ENCODE measurements around the gene CENPVL2. TPM values are rescaled to one million over a fixed set of nuclear protein-coding genes. Genes with fewer than 3 reads are reported as not detected.
"Not testable (repeated sequence)": the region's sequence is repeated elsewhere in the genome, so short reads cannot be mapped to it uniquely, and the experiment has no call there.

Gene CENPVL2
- total RNA-seq (not detected), total RNA-seq (0 reads per million in 2 donors)

DNA sequence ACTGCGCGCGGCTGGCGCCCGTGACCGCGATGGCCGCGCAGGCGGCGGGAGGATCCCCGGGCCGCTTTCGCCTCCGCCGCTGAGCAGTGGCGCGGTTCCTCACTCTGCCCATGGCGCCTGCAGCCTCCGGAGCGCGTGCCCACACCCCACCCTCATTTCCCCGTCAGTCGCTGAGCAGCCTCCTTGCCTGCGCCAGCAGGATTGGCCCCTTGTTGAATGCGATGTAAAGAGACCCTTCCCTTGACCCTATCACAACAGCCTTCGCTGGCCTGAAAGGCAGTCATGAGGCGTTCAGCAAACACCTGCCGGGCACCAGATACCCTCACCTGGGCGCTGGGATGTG, at the start of gene CENPVL2:
Gene CENPVL2 (minus strand): TSS at position 112 of the 343 bp plus-strand sequence. CDS start 0 bp downstream, at position 112.
- H3K27ac Mint-ChIP-seq; H3K4me3 Mint-ChIP-seq; DNase-seq; ATAC-seq; H3K9me3 ChIP-seq (ENCODE audit: control insufficient read depth, low read length, poor library complexity, severe bottlenecking); H3K27me3 Mint-ChIP-seq; H3K4me1 Mint-ChIP-seq; H3K36me3 Mint-ChIP-seq (ENCODE audit: low read depth): not testable (repeated sequence)

DNA sequence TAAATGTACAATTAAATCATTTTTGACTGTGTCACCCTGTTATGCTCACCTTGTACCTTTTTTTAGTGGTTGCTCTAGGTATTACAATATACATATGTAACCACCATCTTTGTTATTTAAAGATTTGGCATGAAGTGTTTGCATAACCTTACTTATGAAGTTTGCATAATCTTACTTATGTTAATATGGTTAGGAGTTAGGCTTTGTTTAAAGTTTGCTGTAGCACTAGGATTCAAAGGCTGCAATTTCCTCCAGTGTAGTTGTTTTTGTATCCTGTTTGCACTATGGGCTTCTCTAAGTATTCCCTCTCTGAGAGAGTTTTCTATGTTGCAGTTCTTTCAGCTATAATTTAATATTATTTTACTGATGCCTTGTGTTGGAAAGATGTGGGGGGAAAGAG, 45.6 kb upstream of the CENPVL2 start:
- ATAC-seq = no peak

DNA sequence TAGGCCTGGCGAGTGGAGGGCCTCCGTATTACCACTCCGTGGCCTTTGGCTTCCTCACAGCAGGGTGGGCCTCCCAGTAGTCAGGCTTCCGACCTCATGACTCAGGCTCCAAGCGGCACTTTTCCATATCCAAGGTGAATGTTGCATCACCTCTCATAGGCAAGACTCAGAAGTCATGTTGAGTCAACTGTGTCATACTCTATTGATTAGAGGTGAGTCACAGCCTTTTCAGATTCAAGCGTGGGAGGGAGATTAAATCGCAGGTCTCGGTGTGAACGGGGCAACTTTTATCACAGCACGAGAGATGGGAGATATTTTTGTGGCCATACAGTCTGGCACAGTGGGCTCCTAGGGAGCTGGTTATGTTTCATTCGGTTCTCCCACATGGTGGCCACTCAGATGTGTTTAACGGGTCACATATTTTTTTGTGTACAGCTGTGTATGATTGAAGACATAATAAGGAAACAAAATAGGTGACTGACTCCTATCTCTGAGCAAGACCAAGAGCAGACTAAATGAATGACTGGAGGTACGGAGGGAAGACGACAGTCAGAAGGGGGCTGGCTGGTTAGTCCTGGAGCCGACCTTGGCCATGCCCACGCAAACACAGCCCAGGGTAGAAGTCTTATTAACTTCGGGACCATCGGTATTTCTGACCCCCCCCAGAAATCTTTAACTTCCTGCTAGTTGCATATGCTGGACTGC, 30.5 kb upstream of the CENPVL2 start:
- H3K4me3 Mint-ChIP-seq; H3K36me3 Mint-ChIP-seq (ENCODE audit: low read depth); DNase-seq; H3K9me3 ChIP-seq (ENCODE audit: control insufficient read depth, low read length, poor library complexity, severe bottlenecking); H3K27me3 Mint-ChIP-seq; H3K4me1 Mint-ChIP-seq; H3K27ac Mint-ChIP-seq; ATAC-seq: not testable (repeated sequence)

More for the DNA sequence above, 45.6 kb upstream of the CENPVL2 start:
- no peaks in the 10 kb centered on the region for H3K4me1 Mint-ChIP-seq
- H3K36me3 Mint-ChIP-seq (ENCODE audit: low read depth) = no peaks in the 10 kb centered on the region
- H3K27ac Mint-ChIP-seq = no peak overlapping the region
- DNase-seq = no peak
- H3K27me3 Mint-ChIP-seq = peaks cover 11% of the 10 kb centered on the region
- no peak overlapping the region for H3K4me3 Mint-ChIP-seq
- no peaks in the 10 kb centered on the region for H3K9me3 ChIP-seq (ENCODE audit: control insufficient read depth, low read length, poor library complexity, severe bottlenecking)

DNA sequence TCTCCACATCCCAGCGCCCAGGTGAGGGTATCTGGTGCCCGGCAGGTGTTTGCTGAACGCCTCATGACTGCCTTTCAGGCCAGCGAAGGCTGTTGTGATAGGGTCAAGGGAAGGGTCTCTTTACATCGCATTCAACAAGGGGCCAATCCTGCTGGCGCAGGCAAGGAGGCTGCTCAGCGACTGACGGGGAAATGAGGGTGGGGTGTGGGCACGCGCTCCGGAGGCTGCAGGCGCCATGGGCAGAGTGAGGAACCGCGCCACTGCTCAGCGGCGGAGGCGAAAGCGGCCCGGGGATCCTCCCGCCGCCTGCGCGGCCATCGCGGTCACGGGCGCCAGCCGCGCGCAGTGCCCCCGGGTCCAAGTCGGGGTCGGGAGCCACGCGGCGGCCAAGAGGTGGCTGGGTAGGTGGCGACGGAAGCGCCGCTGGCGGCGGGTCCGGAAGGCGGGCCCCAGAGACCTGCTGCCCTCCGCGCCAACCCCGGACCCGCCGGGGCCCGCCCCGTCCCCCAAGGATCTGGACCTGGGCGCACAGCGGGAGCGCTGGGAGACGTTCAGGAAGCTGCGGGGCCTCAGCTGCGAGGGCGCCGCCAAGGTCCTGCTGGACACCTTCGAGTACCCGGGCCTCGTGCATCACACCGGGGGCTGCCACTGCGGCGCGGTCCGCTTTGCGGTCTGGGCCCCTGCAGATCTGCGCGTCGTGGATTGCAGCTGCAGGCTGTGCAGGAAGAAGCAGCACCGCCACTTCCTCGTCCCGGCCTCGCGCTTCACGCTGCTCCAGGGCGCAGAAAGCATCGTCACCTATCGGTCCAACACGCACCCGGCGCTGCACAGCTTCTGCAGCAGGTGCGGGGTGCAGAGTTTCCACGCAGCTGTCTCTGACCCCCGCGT, 27.9 kb upstream of the CENPVL2 start, which contains the start of gene CENPVL1:
Gene CENPVL1 (plus strand): TSS at position 236 of the 888 bp plus-strand sequence. CDS start 0 bp downstream, at position 236.
- not testable (repeated sequence) for H3K36me3 Mint-ChIP-seq (ENCODE audit: low read depth); H3K27ac Mint-ChIP-seq; ATAC-seq; H3K9me3 ChIP-seq (ENCODE audit: control insufficient read depth, low read length, poor library complexity, severe bottlenecking); DNase-seq; H3K4me3 Mint-ChIP-seq; H3K27me3 Mint-ChIP-seq; H3K4me1 Mint-ChIP-seq

DNA sequence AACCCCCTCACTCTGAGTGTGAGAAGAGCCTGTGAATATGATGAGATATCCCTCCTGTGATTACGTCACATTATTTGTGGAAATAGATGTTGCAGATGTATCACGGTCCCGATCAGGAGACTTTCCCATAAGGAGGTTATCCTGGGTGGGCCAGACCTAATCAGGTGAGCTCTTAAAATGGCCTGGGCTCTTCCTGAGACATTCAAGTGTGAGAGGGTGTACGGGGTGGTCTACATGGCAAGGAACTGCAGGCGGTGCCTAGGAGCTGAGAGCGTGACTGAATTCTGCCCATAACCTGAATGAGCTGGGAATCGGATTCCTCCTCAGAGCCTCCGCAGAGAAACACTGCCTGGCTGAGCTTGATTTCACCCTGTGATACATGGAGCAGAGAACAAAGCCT, 14.8 kb upstream of the CENPVL2 start:
- DNase-seq (no peak), ATAC-seq (no peak)
- H3K27me3 Mint-ChIP-seq = peaks cover 43% of the 10 kb centered on the region
- H3K36me3 Mint-ChIP-seq (ENCODE audit: low read depth) = no peaks in the 10 kb centered on the region
- H3K4me3 Mint-ChIP-seq = no peak overlapping the region
- no peaks in the 10 kb centered on the region for H3K9me3 ChIP-seq (ENCODE audit: control insufficient read depth, low read length, poor library complexity, severe bottlenecking)
- no peak overlapping the region for H3K27ac Mint-ChIP-seq
- no peaks in the 10 kb centered on the region for H3K4me1 Mint-ChIP-seq

DNA sequence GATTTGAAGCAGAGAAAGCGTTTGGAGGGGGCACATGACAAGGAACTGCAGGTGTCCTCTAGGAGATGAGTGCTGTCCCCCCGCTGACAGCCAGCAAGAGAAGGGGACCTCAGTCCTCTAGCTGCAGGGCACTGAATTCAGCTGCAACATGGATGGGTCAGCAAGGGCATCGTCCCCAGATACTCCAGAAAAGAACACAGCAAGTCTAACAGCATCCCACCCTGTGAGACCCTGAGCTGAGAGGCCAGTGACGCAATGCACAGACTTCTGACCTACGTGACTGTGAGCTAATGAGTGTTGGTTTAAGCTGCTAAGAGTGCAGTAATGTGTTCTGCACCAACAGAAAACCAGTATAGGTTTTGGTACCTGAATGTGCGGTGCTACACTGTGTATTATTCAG, 11.6 kb upstream of the CENPVL2 start:
- H3K4me3 Mint-ChIP-seq = no peak overlapping the region

DNA sequence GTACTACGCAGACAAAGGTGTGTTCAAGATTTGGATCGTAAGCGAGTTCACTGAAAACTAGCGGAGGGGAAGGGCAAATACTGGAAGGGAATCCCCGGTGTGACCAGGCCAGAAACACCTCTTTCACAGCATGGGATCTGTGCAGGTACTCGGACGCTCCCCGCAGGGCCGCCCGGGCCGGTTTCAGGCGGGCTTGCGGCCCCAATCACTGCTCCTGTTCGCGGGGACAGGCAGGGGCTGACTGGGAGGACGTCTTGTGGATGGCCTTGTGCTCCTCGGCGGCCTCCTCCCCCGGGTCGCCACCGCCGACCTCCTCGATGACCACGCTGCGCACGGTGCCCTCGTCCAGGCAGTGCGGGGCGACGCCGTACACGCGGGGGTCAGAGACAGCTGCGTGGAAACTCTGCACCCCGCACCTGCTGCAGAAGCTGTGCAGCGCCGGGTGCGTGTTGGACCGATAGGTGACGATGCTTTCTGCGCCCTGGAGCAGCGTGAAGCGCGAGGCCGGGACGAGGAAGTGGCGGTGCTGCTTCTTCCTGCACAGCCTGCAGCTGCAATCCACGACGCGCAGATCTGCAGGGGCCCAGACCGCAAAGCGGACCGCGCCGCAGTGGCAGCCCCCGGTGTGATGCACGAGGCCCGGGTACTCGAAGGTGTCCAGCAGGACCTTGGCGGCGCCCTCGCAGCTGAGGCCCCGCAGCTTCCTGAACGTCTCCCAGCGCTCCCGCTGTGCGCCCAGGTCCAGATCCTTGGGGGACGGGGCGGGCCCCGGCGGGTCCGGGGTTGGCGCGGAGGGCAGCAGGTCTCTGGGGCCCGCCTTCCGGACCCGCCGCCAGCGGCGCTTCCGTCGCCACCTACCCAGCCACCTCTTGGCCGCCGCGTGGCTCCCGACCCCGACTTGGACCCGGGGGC, 567 bp downstream of the CENPVL2 start:
- not testable (repeated sequence) for H3K27me3 Mint-ChIP-seq; H3K36me3 Mint-ChIP-seq (ENCODE audit: low read depth); H3K4me3 Mint-ChIP-seq; H3K4me1 Mint-ChIP-seq; ATAC-seq; DNase-seq; H3K27ac Mint-ChIP-seq; H3K9me3 ChIP-seq (ENCODE audit: control insufficient read depth, low read length, poor library complexity, severe bottlenecking)

More for the DNA sequence above, 11.6 kb upstream of the CENPVL2 start:
- no peaks in the 10 kb centered on the region for H3K36me3 Mint-ChIP-seq (ENCODE audit: low read depth)
- no peak for ATAC-seq
- H3K27me3 Mint-ChIP-seq = peaks cover 39% of the 10 kb centered on the region
- no peaks in the 10 kb centered on the region for H3K4me1 Mint-ChIP-seq
- H3K9me3 ChIP-seq (ENCODE audit: control insufficient read depth, low read length, poor library complexity, severe bottlenecking) = no peaks in the 10 kb centered on the region
- H3K27ac Mint-ChIP-seq = no peak overlapping the region
- no peak for DNase-seq

DNA sequence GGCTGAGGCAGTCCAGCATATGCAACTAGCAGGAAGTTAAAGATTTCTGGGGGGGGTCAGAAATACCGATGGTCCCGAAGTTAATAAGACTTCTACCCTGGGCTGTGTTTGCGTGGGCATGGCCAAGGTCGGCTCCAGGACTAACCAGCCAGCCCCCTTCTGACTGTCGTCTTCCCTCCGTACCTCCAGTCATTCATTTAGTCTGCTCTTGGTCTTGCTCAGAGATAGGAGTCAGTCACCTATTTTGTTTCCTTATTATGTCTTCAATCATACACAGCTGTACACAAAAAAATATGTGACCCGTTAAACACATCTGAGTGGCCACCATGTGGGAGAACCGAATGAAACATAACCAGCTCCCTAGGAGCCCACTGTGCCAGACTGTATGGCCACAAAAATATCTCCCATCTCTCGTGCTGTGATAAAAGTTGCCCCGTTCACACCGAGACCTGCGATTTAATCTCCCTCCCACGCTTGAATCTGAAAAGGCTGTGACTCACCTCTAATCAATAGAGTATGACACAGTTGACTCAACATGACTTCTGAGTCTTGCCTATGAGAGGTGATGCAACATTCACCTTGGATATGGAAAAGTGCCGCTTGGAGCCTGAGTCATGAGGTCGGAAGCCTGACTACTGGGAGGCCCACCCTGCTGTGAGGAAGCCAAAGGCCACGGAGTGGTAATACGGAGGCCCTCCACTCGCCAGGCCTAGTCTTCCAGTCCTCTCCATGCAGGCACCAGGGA, 2.8 kb downstream of the CENPVL2 start:
- not testable (repeated sequence) for H3K36me3 Mint-ChIP-seq (ENCODE audit: low read depth); H3K4me3 Mint-ChIP-seq; DNase-seq; H3K9me3 ChIP-seq (ENCODE audit: control insufficient read depth, low read length, poor library complexity, severe bottlenecking); H3K27me3 Mint-ChIP-seq; H3K27ac Mint-ChIP-seq; ATAC-seq; H3K4me1 Mint-ChIP-seq

DNA sequence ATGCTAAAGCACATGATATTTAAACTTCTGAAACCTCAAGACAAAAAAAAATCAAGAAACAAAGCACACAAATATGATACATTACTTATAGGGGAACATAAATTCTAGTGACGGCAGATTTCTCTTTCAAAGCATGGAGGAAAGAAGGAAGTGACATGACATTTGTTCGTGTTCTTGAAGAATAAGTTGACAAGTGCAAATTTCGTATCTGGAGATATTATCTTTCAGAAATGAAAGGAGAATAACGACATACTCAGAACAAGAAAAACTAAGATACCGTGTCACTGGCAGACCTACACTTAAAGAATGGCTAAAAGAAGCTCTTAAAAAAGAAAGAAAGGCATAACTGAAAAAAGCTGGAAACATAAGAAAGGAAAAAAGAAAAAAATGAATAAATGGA, 16.6 kb downstream of the CENPVL2 start:
- no peak for ATAC-seq
- no peaks in the 10 kb centered on the region for H3K4me1 Mint-ChIP-seq
- no peak for DNase-seq
- H3K36me3 Mint-ChIP-seq (ENCODE audit: low read depth) = no peaks in the 10 kb centered on the region
- peaks cover 14% of the 10 kb centered on the region for H3K27me3 Mint-ChIP-seq
- no peaks in the 10 kb centered on the region for H3K9me3 ChIP-seq (ENCODE audit: control insufficient read depth, low read length, poor library complexity, severe bottlenecking)
- no peak overlapping the region for H3K27ac Mint-ChIP-seq
- H3K4me3 Mint-ChIP-seq = no peak overlapping the region

DNA sequence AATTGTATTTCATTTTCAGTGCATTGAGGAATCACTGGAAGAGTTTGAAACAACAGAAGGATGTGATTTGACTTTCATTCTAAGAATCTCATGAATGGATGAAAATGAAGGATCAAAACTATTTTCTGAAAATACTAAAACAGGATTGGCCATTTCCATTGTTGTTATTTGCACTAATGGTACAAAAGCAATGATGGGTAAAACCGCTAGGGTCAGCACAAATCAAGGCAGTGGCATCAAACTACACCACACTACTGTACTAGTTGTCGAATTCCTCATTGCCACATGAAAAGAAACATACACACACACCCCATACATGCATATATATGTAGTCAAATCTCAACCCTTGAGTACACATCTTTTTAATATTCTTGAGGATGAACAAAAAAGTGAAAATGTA, 39.3 kb downstream of the CENPVL2 start:
- Mint-ChIP-seq H3K4me1 (no peaks in the 10 kb centered on the region), H3K27me3 (peaks cover 23% of the 10 kb centered on the region), H3K27ac (no peak overlapping the region)

DNA sequence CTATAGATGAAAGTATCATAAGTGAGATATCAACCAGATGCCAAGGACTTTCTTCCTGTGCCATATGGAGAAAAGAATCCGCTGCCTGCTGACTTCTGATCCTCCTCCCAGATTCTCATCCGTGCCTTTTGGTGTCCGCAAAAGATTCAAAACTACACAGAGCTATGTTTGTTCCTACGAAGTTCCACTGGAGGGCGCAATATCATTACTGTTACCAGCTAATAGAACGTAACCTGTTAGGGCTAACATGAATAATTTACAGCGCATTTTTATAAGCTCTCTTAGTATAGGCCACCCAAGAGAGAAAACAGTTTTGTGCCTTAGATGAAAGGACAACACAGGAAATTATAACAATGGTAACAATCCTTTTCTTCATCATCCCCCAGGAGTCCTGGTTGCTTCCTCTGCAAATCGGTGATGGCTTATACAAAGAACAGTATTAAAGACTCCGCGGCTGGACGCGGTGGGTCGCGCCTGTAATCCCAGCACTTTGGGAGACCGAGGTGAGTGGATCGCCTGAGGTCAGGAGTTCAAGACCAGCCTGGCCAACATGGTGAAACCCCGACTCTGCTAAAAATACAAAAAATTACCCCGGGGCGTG, 41.1 kb downstream of the CENPVL2 start:
- no peaks in the 10 kb centered on the region for H3K4me1 Mint-ChIP-seq
- H3K36me3 Mint-ChIP-seq (ENCODE audit: low read depth) = no peaks in the 10 kb centered on the region
- no peak overlapping the region for H3K4me3 Mint-ChIP-seq
- H3K9me3 ChIP-seq (ENCODE audit: control insufficient read depth, low read length, poor library complexity, severe bottlenecking) = no peaks in the 10 kb centered on the region
- DNase-seq (no peak), ATAC-seq (no peak)
- H3K27ac Mint-ChIP-seq = no peak overlapping the region
- peaks cover 20% of the 10 kb centered on the region for H3K27me3 Mint-ChIP-seq

More for the DNA sequence above, 39.3 kb downstream of the CENPVL2 start:
- no peak for ATAC-seq
- no peak for DNase-seq
- Mint-ChIP-seq H3K36me3 (ENCODE audit: low read depth) (no peaks in the 10 kb centered on the region), H3K4me3 (no peak overlapping the region)
- H3K9me3 ChIP-seq (ENCODE audit: control insufficient read depth, low read length, poor library complexity, severe bottlenecking) = no peaks in the 10 kb centered on the region

DNA sequence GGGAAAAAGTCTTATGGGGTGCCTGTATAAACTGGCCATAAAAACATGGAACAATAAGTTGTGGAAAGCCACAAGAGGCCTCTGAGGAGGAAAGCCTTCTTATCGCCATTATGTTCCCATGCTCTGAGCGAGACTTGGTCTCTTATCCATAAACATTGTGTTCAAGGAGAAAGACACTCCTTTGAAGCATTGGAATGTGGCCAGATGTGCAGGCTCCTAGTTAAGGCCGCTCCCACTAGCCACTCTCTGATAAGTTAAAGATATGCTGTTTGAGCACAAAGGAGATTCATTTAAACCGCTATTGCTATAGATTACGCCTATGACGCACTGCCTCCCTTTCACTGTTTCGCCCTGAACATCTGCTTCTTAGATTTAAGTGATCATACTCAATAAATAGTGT, 46.1 kb downstream of the CENPVL2 start:
- not testable (repeated sequence) for H3K27ac Mint-ChIP-seq; H3K4me1 Mint-ChIP-seq; DNase-seq; H3K4me3 Mint-ChIP-seq; H3K9me3 ChIP-seq (ENCODE audit: control insufficient read depth, low read length, poor library complexity, severe bottlenecking); ATAC-seq; H3K36me3 Mint-ChIP-seq (ENCODE audit: low read depth)
- H3K27me3 Mint-ChIP-seq = peaks cover 13% of the 10 kb centered on the region

Data from T-helper 17 cell (primary cell).